Uterus (tissue), 2 donors: ENCODE measurements around the gene CDADC1.

ENCODE experiments used
- CTCF ChIP-seq, 4 experiments: fragments of 200-600 bp in 2 of 4; fragments of 450-650 bp in 2 of 4; sonication (generic) in 2 of 4; IDR thresholded peaks; one replicate each; pipeline ENCODE4 v1.5.1; 2016 to 2019; ENCODE audit warnings: antibody characterized with exemption in 4 of 4, mild to moderate bottlenecking in 2 of 4, moderate library complexity in 1 of 4
- POLR2A ChIP-seq, 2 donors: fragments of 450-650 bp; IDR thresholded peaks; one replicate each; pipeline ENCODE4 v1.6.1; 2016; ENCODE audit warnings: antibody characterized with exemption in 2 of 2, mild to moderate bottlenecking in 1 of 2, moderate library complexity in 1 of 2

GRCh38 chr13:49217962-49218492 lies 29.7 kb upstream of the CDADC1 start:
- no peak for TF ChIP-seq CTCF (IDR thresholded peaks at IDR 0.05)
- no peak for TF ChIP-seq POLR2A (IDR thresholded peaks at IDR 0.05)
